OCI-LY1 (cell line): ENCODE measurements around the gene BLM.

Source experiments
- H2AFZ ChIP-seq: fragments of 200-600 bp; sonication (generic), shearing (Covaris generic); 2 replicates; pipeline ENCODE4 v1.6.0; 2014; ENCODE audit warnings: antibody characterized with exemption, mild to moderate bottlenecking, low read length
- H3F3A ChIP-seq: fragments of 200-600 bp; sonication (generic), shearing (Covaris generic); 2 replicates; pipeline ENCODE4 v1.6.0; 2014; ENCODE audit warnings: mild to moderate bottlenecking, antibody characterized with exemption, low read length, moderate library complexity; ENCODE audit not compliant: insufficient read depth
- H3K27ac ChIP-seq: fragments of 200-600 bp; sonication (generic); 2 replicates; pipeline ENCODE4 v1.5.1; 2014; ENCODE audit warnings: low read length, mixed run types, mild to moderate bottlenecking, low read depth; ENCODE audit not compliant: poor library complexity, severe bottlenecking
- H3K27me3 ChIP-seq: fragments of 200-600 bp; sonication (generic); 2 replicates; pipeline ENCODE4 v1.6.0; 2014; ENCODE audit warnings: antibody characterized with exemption, mild to moderate bottlenecking, low read length, moderate library complexity; ENCODE audit not compliant: insufficient read depth
- H3K36me3 ChIP-seq: fragments of 200-600 bp; sonication (generic); 2 replicates; pipeline ENCODE4 v1.6.1; 2014; ENCODE audit warnings: mild to moderate bottlenecking, antibody characterized with exemption, low read length, moderate library complexity, mixed read lengths; ENCODE audit not compliant: insufficient read depth
- H3K4me1 ChIP-seq: fragments of 200-600 bp; sonication (generic); 2 replicates; pipeline ENCODE4 v1.5.1; 2014; ENCODE audit warnings: mild to moderate bottlenecking, low read length, moderate library complexity; ENCODE audit not compliant: insufficient read depth, severe bottlenecking
- H3K4me2 ChIP-seq: fragments of 200-600 bp; sonication (generic), shearing (Covaris generic); 2 replicates; pipeline ENCODE4 v1.6.1; 2014; ENCODE audit warnings: low read length
- H3K4me3 ChIP-seq: fragments of 200-600 bp; sonication (generic); 2 replicates; pipeline ENCODE4 v1.5.1; 2014; ENCODE audit warnings: low read length, low read depth, mild to moderate bottlenecking, mixed read lengths; ENCODE audit not compliant: poor library complexity, severe bottlenecking
- H3K79me2 ChIP-seq: fragments of 200-600 bp; shearing (Covaris generic); 2 replicates; pipeline ENCODE4 v1.6.1; 2016; ENCODE audit warnings: mixed run types, low read length, mixed read lengths; ENCODE audit not compliant: insufficient read depth
- H3K9ac ChIP-seq: fragments of 200-600 bp; sonication (generic), shearing (Covaris generic); 2 replicates; pipeline ENCODE4 v1.6.1; 2014; ENCODE audit warnings: mild to moderate bottlenecking, low read length, mixed read lengths
- H3K9me2 ChIP-seq: fragments of 200-600 bp; sonication (generic), shearing (Covaris generic); 2 replicates; pipeline ENCODE4 v1.6.1; 2014; ENCODE audit warnings: low read depth, mild to moderate bottlenecking, low read length, mixed read lengths
- H3K9me3 ChIP-seq: fragments of 200-600 bp; shearing (Covaris generic); 2 replicates; pipeline ENCODE4 v1.6.1; 2014; ENCODE audit warnings: low read length, mixed read lengths
- H4K20me1 ChIP-seq: fragments of 200-600 bp; sonication (generic), shearing (Covaris generic); 2 replicates; pipeline ENCODE4 v1.6.0; 2016; ENCODE audit warnings: mild to moderate bottlenecking, low read length; ENCODE audit not compliant: insufficient read depth
- CTCF ChIP-seq: fragments of 200-600 bp; sonication (generic), shearing (Covaris generic); IDR thresholded peaks from 2 replicates; pipeline ENCODE4 v1.5.1; 2017; ENCODE audit warnings: mild to moderate bottlenecking, antibody characterized with exemption, low read length, moderate library complexity, mixed read lengths
- EZH2 ChIP-seq: fragments of 200-600 bp; sonication (generic), shearing (Covaris generic); IDR thresholded peaks from 2 replicates; pipeline ENCODE4 v1.8.0; 2017; ENCODE audit warnings: borderline replicate concordance, mixed run types, mild to moderate bottlenecking, antibody characterized with exemption, low read length, moderate library complexity, mixed read lengths

BLM gene

DNA sequence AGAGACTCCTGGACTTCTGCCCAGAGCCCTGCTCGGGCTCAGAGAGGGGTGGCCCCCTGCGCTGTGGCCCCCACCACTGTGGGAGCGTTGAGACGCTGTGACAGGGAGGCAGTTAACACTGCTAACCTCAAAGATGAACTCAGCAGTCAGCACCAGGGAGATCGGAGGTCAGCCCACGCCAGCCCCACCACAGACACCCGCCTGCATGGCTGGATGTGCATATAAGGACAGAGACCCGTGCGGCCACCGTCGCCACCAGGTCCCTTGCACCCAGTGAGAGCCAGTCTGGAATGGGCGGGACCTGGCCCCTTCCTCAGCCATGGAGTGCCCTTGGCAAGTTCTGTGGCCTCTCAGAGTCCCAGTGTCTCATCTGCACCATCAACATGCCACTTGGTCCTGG lies 102.7 kb downstream of the BLM start:
- H3K9ac ChIP-seq = no peak overlapping the region
- no peaks in the 10 kb centered on the region for H3K9me2 ChIP-seq
- H2AFZ ChIP-seq = no peak overlapping the region
- H3K4me2 ChIP-seq = no peak overlapping the region
- H3K9me3 ChIP-seq = no peaks in the 10 kb centered on the region
- no peaks in the 10 kb centered on the region for H3K79me2 ChIP-seq
- peaks cover 12% of the 10 kb centered on the region for H3K36me3 ChIP-seq
- H3K4me3 ChIP-seq = no peak overlapping the region
- no peaks in the 10 kb centered on the region for H3K27me3 ChIP-seq
- no peak overlapping the region for H3K27ac ChIP-seq
- no peaks in the 10 kb centered on the region for H3F3A ChIP-seq
- H4K20me1 ChIP-seq = no peaks in the 10 kb centered on the region
- peaks cover 23% of the 10 kb centered on the region for H3K4me1 ChIP-seq
- TF ChIP-seq CTCF (no peak), EZH2 (no peak)

- Histone ChIP-seq H3K27me3 (no peaks in the 10 kb centered on the region), H3K9ac (no peak overlapping the region), H3K79me2 (no peaks in the 10 kb centered on the region), H3K4me1 (peaks cover 23% of the 10 kb centered on the region), H3F3A (no peaks in the 10 kb centered on the region), H3K9me3 (no peaks in the 10 kb centered on the region), H3K9me2 (no peaks in the 10 kb centered on the region), H3K4me3 (no peak overlapping the region), H3K27ac (no peak overlapping the region), H2AFZ (no peak overlapping the region), H3K36me3 (peaks cover 5% of the 10 kb centered on the region), H3K4me2 (no peak overlapping the region), H4K20me1 (no peaks in the 10 kb centered on the region)
- TF ChIP-seq CTCF (no peak), EZH2 (no peak)
Observed at GRCh38 chr15:90820481-90820880, 103.3 kb downstream of the BLM start.

DNA sequence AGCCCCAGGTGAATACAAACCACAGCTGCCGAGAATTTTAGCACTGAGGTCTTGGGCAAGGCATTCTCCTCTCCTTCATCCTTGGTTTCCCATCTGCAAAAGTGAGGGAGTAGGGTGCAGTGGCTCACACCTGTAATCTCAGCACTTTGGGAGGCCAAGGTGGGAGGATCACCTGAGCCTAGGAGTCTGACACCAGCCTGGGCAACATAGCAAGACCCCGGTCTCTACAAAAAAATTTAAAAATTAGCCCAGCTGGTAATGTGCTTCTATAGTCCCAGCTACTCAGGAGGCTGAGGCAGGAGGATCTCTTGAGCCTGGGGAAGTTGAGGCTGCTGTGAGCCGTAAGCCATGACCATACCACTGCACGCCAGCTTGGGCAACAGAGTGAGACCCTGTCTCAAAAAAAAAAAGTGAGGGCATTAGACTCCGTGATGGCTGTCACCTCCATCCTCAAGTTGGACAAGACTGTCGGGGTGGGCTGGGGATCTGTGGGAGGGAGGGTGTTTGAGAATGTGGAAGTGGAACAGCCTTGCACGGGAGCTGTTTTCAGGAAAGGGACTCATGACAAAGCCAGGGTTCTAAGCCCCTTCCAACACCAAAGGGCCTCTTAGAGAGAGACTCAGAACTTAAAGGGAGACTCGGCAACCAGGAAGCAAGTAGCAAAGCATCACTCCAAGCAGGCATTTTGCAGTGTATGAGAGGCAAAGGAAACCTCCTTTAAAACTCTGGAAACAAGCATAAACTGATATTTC lies 105.2 kb downstream of the BLM start:
- Histone ChIP-seq H2AFZ (no peak overlapping the region), H3K36me3 (no peaks in the 10 kb centered on the region), H3K9me2 (no peaks in the 10 kb centered on the region), H3K27ac (no peak overlapping the region), H4K20me1 (no peaks in the 10 kb centered on the region), H3F3A (no peaks in the 10 kb centered on the region), H3K9ac (no peak overlapping the region), H3K9me3 (no peaks in the 10 kb centered on the region), H3K4me1 (peaks cover 15% of the 10 kb centered on the region), H3K79me2 (no peaks in the 10 kb centered on the region), H3K27me3 (no peaks in the 10 kb centered on the region; the same call in 1 of the 2 replicates), H3K4me3 (no peak overlapping the region), H3K4me2 (no peak overlapping the region)
- no peak for TF ChIP-seq CTCF
- no peak for TF ChIP-seq EZH2
